DND-41 (cell line): ENCODE measurements around the gene PI4KA.

Experiments used
- EZH2 ChIP-seq: IDR thresholded peaks from 3 replicates; pipeline ENCODE4 v1.6.1; 2012; ENCODE audit warnings: borderline replicate concordance, low read depth, mild to moderate bottlenecking, moderate library complexity, low read length, inconsistent platforms; ENCODE audit not compliant: severe bottlenecking
- TF ChIP-seq, protein P1 (sequence below): IDR thresholded peaks from 2 replicates; pipeline ENCODE4 v1.5.1; 2012; ENCODE audit warnings: borderline replicate concordance, low read length, moderate library complexity, mild to moderate bottlenecking; ENCODE audit not compliant: poor library complexity, severe bottlenecking; ENCODE audit errors: extremely low read depth

GRCh38 chr22:20777420-20778177, 81.0 kb downstream of the PI4KA start:
- TF ChIP-seq, protein P1, sequence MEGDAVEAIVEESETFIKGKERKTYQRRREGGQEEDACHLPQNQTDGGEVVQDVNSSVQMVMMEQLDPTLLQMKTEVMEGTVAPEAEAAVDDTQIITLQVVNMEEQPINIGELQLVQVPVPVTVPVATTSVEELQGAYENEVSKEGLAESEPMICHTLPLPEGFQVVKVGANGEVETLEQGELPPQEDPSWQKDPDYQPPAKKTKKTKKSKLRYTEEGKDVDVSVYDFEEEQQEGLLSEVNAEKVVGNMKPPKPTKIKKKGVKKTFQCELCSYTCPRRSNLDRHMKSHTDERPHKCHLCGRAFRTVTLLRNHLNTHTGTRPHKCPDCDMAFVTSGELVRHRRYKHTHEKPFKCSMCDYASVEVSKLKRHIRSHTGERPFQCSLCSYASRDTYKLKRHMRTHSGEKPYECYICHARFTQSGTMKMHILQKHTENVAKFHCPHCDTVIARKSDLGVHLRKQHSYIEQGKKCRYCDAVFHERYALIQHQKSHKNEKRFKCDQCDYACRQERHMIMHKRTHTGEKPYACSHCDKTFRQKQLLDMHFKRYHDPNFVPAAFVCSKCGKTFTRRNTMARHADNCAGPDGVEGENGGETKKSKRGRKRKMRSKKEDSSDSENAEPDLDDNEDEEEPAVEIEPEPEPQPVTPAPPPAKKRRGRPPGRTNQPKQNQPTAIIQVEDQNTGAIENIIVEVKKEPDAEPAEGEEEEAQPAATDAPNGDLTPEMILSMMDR, result no peak
- no peak for TF ChIP-seq EZH2
